HCT116 (cell line): ENCODE results near the gene NRTN. TPM values are rescaled to one million over a fixed set of nuclear protein-coding genes. Genes with fewer than 3 reads are reported as not detected.

Source experiments
- ATAC-seq: fragments of 200-7000 bp; cut with Tn5 transposase; 2 replicates; pipeline ENCODE4 v1.9.1; 2020; ENCODE audit warnings: mild to moderate bottlenecking, moderate library complexity
- BruUV-seq: library from RNA; stranded (reverse); fragments of 400-500 nt; replicated peaks from 2 replicates; lab custom pipeline; 2021; lab: Mats Ljungman, UMichigan
- CTCF ChIA-PET: fragments of 300-600 bp; sonication (Branson Sonifier 250); formaldehyde crosslinking; loops from one replicate; lab custom pipeline; 2021; ENCODE audit warnings: antibody characterized with exemption; lab: Charles Lee
- POLR2A ChIA-PET: fragments of 300-600, 350-600 bp; sonication (Branson Sonifier 250); formaldehyde crosslinking; loops from one replicate; lab custom pipeline; 2021; ENCODE audit warnings: antibody characterized with exemption; lab: Charles Lee
- RAD21 ChIA-PET, 2 experiments: fragments of 300-600 bp; sonication (Branson Sonifier 250); formaldehyde crosslinking; loops; one replicate each; lab custom pipeline; 2023; ENCODE audit warnings: low total read pairs in 2 of 2; ENCODE audit not compliant: uncharacterized antibody in 2 of 2, unreplicated experiment in 2 of 2, low non-redundant PET in 1 of 2; lab: Charles Lee
- DNase-seq: peaks from one replicate; pipeline ENCODE4 v3.0.0-alpha.2; 2010; ENCODE audit warnings: low read depth, low spot score
- H2AFZ ChIP-seq: fragments of 200-600 bp; shearing (Covaris generic), sonication (generic); 2 replicates; pipeline ENCODE4 v1.6.1; 2017; ENCODE audit warnings: low read depth, mixed run types, mixed read lengths, antibody characterized with exemption, low read length; ENCODE audit not compliant: poor library complexity, severe bottlenecking
- H3K27ac ChIP-seq: 2 replicates; pipeline ENCODE4 v1.5.1; 2012; ENCODE audit warnings: low read depth, low read length
- H3K27me3 ChIP-seq: fragments of 200-600 bp; sonication (generic); 2 replicates; pipeline ENCODE4 v1.6.1; 2016; ENCODE audit warnings: mixed run types, low read length, mixed read lengths; ENCODE audit not compliant: insufficient read depth
- H3K36me3 ChIP-seq, 2 experiments: fragments of 200-500 bp in 1 of 2; fragments of 200-600 bp in 1 of 2; sonication (Bioruptor generic) in 1 of 2; sonication (generic) in 1 of 2; 2 replicates each; pipeline versions ENCODE4 v1.5.1 to v1.6.1; 2014 to 2016; ENCODE audit warnings: low read length in 2 of 2, inconsistent platforms in 1 of 2, mixed read lengths in 1 of 2, mixed run types in 1 of 2; ENCODE audit not compliant: insufficient read depth in 2 of 2, control insufficient read depth in 1 of 2
- H3K4me1 ChIP-seq, 2 experiments: fragments of 200-600 bp in 1 of 2; sonication (generic) in 1 of 2; 2 replicates each; pipeline versions ENCODE4 v1.5.1 to v1.6.1; 2012 to 2017; ENCODE audit warnings: low read length in 2 of 2, inconsistent platforms in 1 of 2, mild to moderate bottlenecking in 1 of 2, mixed read lengths in 1 of 2, mixed run types in 1 of 2, moderate library complexity in 1 of 2; ENCODE audit not compliant: insufficient read depth in 2 of 2, control insufficient read depth in 1 of 2
- H3K4me2 ChIP-seq: fragments of 200-600 bp; sonication (generic); 2 replicates; pipeline ENCODE4 v1.6.1; 2017; ENCODE audit warnings: mixed run types, low read length, mixed read lengths
- H3K4me3 ChIP-seq, 2 experiments: fragments of 200-600 bp in 1 of 2; sonication (generic) in 1 of 2; replicated peaks in 1 of 2; 2 replicates each; pipeline ENCODE4 v1.5.1; 2011 to 2016; ENCODE audit warnings: low read length in 2 of 2, control low read depth in 1 of 2, low read depth in 1 of 2, mild to moderate bottlenecking in 1 of 2, mixed read lengths in 1 of 2, mixed run types in 1 of 2
- H3K79me2 ChIP-seq: fragments of 200-600 bp; sonication (generic); 2 replicates; pipeline ENCODE4 v1.6.1; 2017; ENCODE audit warnings: mild to moderate bottlenecking, mixed run types, low read length, moderate library complexity, mixed read lengths; ENCODE audit not compliant: insufficient read depth
- H3K9ac ChIP-seq: fragments of 200-600 bp; sonication (generic); 2 replicates; pipeline ENCODE4 v1.6.1; 2016; ENCODE audit warnings: low read length, mixed read lengths
- H3K9me2 ChIP-seq: fragments of 200-600 bp; sonication (generic), shearing (Covaris generic); 2 replicates; pipeline ENCODE4 v1.6.1; 2017; ENCODE audit warnings: mixed run types, mild to moderate bottlenecking, moderate library complexity; ENCODE audit not compliant: insufficient read depth
- H3K9me3 ChIP-seq, 2 experiments: fragments of 200-500 bp in 1 of 2; fragments of 200-600 bp in 1 of 2; sonication (Bioruptor generic) in 1 of 2; sonication (generic) in 1 of 2; 2 replicates each; pipeline ENCODE4 v1.6.1; 2014 to 2017; ENCODE audit warnings: low read length in 2 of 2, mixed read lengths in 2 of 2, inconsistent platforms in 1 of 2, low read depth in 1 of 2, mild to moderate bottlenecking in 1 of 2, mixed run types in 1 of 2, moderate library complexity in 1 of 2; ENCODE audit not compliant: control insufficient read depth in 1 of 2, insufficient read depth in 1 of 2
- H4K20me1 ChIP-seq: fragments of 200-600 bp; sonication (generic), shearing (Covaris generic); 2 replicates; pipeline ENCODE4 v1.6.1; 2017; ENCODE audit warnings: mixed run types, mild to moderate bottlenecking, moderate library complexity; ENCODE audit not compliant: insufficient read depth
- CEBPB ChIP-seq: IDR thresholded peaks from 2 replicates; pipeline ENCODE4 v1.6.1; 2012; ENCODE audit warnings: low read depth
- ELF1 ChIP-seq: IDR thresholded peaks from 2 replicates; pipeline ENCODE4 v1.6.1; 2012; ENCODE audit warnings: low read depth, borderline replicate concordance
- EZH2 ChIP-seq: fragments of 200-600 bp; sonication (generic); IDR thresholded peaks from 2 replicates; pipeline ENCODE4 v1.6.1; 2017; ENCODE audit warnings: antibody characterized with exemption, mixed run types
- FOSL1 ChIP-seq: IDR thresholded peaks from 2 replicates; pipeline ENCODE4 v1.6.1; 2012; ENCODE audit warnings: low read depth
- JUND ChIP-seq: IDR thresholded peaks from 2 replicates; pipeline ENCODE4 v1.6.1; 2012
- POLR2A ChIP-seq: IDR thresholded peaks from 2 replicates; pipeline ENCODE4 v1.7.0; 2011; ENCODE audit warnings: borderline replicate concordance; ENCODE audit not compliant: insufficient read depth, insufficient read length; ENCODE audit errors: extremely low read depth
- RAD21 ChIP-seq: IDR thresholded peaks from 2 replicates; pipeline ENCODE4 v1.6.1; 2012; ENCODE audit warnings: low read depth, mild to moderate bottlenecking
- YY1 ChIP-seq: IDR thresholded peaks from 2 replicates; pipeline ENCODE4 v1.6.1; 2011; ENCODE audit warnings: low read length, low read depth, moderate library complexity, mild to moderate bottlenecking; ENCODE audit not compliant: insufficient replicate concordance; ENCODE audit errors: extremely low read depth
- ZFX ChIP-seq: fragments of 450-650 bp; IDR thresholded peaks from 2 replicates; pipeline ENCODE4 v1.6.1; 2017
- intact Hi-C: fragments of 100-400 bp; cut with micrococcal nuclease; formaldehyde crosslinking; loops from 2 replicates; pipeline ENCODE4 v1.10.0; 2022
- total RNA-seq: library from RNA; stranded (reverse); gene quantifications from one replicate; pipeline ENCODE4 v1.2.1, GENCODE V29; 2021; ENCODE audit not compliant: unreplicated experiment
- TF ChIP-seq, protein P1 (sequence below): IDR thresholded peaks from 2 replicates; pipeline ENCODE4 v1.6.1; 2012; ENCODE audit warnings: low read depth
- TF ChIP-seq, protein P2 (sequence below): IDR thresholded peaks from 2 replicates; pipeline ENCODE4 v1.6.1; 2012

NRTN gene
- total RNA-seq, 1 experiment from 2014 or later, result 11.5 TPM

DNA sequence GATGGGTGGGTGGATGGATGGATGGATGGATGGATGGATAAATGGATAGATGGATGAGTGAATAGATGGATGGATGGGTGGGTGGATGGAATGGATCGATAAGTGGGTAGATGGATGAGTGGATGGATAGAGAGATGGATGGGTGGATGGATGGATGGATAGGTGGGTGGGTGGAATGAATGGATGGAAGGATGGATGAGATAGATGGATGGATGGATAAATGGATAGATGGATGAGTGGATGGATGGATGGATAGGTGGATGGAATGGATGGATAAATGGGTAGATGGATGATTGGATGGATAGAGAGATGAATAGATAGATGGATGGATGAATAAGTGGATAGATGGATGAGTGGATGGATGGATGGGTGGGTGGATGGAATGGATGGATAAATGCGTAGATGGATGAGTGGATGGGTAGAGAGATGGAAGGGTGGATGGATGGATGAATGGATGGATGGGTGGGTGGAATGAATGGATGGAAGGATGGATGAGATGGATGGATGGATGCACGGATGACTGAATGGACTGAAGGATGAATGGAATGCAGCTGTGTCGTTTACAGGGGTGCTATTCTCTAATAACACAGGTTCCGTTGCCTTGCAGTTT lies 42.2 kb upstream of the NRTN start:
- CTCF ChIA-PET, result no interaction called here
- RAD21 ChIA-PET, result no interaction called here
- POLR2A ChIA-PET, result no interaction called here

More for the DNA sequence above, 42.2 kb upstream of the NRTN start:
- no peaks in the 10 kb centered on the region for H3K27me3 ChIP-seq
- H4K20me1 ChIP-seq, result no peaks in the 10 kb centered on the region
- no peak overlapping the region for H3K4me3 ChIP-seq
- no peak overlapping the region for H2AFZ ChIP-seq
- DNase-seq (no peak), ATAC-seq (no peak)
- intact Hi-C loops, result no loop called here
- no peak overlapping the region for H3K27ac ChIP-seq
- no peak overlapping the region for H3K4me2 ChIP-seq
- H3K9me2 ChIP-seq, result no peaks in the 10 kb centered on the region
- H3K36me3 ChIP-seq, result no peaks in the 10 kb centered on the region
- no peaks in the 10 kb centered on the region for H3K4me1 ChIP-seq
- H3K9ac ChIP-seq, result no peak overlapping the region
- H3K79me2 ChIP-seq, result no peaks in the 10 kb centered on the region
- H3K9me3 ChIP-seq, result no peaks in the 10 kb centered on the region
- TF ChIP-seq EZH2 (no peak), FOSL1 (no peak), JUND (no peak), ZFX (no peak), POLR2A (no peak), YY1 (no peak), ELF1 (no peak), RAD21 (no peak), CEBPB (no peak)
- TF ChIP-seq, protein P1, sequence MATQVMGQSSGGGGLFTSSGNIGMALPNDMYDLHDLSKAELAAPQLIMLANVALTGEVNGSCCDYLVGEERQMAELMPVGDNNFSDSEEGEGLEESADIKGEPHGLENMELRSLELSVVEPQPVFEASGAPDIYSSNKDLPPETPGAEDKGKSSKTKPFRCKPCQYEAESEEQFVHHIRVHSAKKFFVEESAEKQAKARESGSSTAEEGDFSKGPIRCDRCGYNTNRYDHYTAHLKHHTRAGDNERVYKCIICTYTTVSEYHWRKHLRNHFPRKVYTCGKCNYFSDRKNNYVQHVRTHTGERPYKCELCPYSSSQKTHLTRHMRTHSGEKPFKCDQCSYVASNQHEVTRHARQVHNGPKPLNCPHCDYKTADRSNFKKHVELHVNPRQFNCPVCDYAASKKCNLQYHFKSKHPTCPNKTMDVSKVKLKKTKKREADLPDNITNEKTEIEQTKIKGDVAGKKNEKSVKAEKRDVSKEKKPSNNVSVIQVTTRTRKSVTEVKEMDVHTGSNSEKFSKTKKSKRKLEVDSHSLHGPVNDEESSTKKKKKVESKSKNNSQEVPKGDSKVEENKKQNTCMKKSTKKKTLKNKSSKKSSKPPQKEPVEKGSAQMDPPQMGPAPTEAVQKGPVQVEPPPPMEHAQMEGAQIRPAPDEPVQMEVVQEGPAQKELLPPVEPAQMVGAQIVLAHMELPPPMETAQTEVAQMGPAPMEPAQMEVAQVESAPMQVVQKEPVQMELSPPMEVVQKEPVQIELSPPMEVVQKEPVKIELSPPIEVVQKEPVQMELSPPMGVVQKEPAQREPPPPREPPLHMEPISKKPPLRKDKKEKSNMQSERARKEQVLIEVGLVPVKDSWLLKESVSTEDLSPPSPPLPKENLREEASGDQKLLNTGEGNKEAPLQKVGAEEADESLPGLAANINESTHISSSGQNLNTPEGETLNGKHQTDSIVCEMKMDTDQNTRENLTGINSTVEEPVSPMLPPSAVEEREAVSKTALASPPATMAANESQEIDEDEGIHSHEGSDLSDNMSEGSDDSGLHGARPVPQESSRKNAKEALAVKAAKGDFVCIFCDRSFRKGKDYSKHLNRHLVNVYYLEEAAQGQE, result no peak
- TF ChIP-seq, protein P2, sequence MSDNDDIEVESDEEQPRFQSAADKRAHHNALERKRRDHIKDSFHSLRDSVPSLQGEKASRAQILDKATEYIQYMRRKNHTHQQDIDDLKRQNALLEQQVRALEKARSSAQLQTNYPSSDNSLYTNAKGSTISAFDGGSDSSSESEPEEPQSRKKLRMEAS, result no peak
- BruUV-seq, result no TSS peak
